Activated T-cell treated with anti-CD3 and anti-CD28 coated beads, Interleukin-2, amount 50 U/mL, for 72 hours (primary cell): Measurements from ENCODE around the gene ST6GALNAC2. TPM values are rescaled to one million over a fixed set of nuclear protein-coding genes. Genes with fewer than 3 reads are reported as not detected.
"Not testable (repeated sequence)": the region's sequence is repeated elsewhere in the genome, so short reads cannot be mapped to it uniquely, and the experiment has no call there.

Experiments used
- ATAC-seq, 2 donors: fragments of 150-1000 bp; cut with Tn5 transposase; replicated peaks in 1 of 2; 2 replicates each; pipeline ENCODE4 v1.10.0; 2021; ENCODE audit warnings: moderate library complexity in 2 of 2, mild to moderate bottlenecking in 1 of 2
- DNase-seq, 2 donors: peaks; one replicate each; pipeline ENCODE4 v3.0.0; 2021 to 2022; ENCODE audit warnings: mixed read lengths in 1 of 2
- H3K27ac Mint-ChIP-seq: one replicate; pipeline ENCODE4 v1.8.0; 2022; ENCODE audit warnings: mild to moderate bottlenecking, moderate library complexity, mixed read lengths
- H3K27me3 Mint-ChIP-seq: one replicate; pipeline ENCODE4 v1.8.0; 2022; ENCODE audit warnings: low read depth, mixed read lengths
- H3K36me3 Mint-ChIP-seq, 2 donors: one replicate each; pipeline ENCODE4 v1.8.0; 2022; ENCODE audit warnings: mixed read lengths in 2 of 2, mild to moderate bottlenecking in 1 of 2; ENCODE audit not compliant: insufficient read depth in 2 of 2
- H3K4me1 Mint-ChIP-seq: one replicate; pipeline ENCODE4 v1.8.0; 2022; ENCODE audit warnings: low read depth, mixed read lengths
- H3K4me3 Mint-ChIP-seq, 2 donors: one replicate each; pipeline ENCODE4 v1.8.0; 2022; ENCODE audit warnings: mild to moderate bottlenecking in 2 of 2, mixed read lengths in 2 of 2, moderate library complexity in 2 of 2
- H3K9me3 Mint-ChIP-seq, 2 donors: one replicate each; pipeline ENCODE4 v1.8.0; 2022; ENCODE audit warnings: mixed read lengths in 2 of 2
- total RNA-seq, 2 donors: library from RNA; stranded (reverse); gene quantifications; one replicate each; pipeline ENCODE4 v1.2.3, GENCODE V29; 2022

ST6GALNAC2 gene
- total RNA-seq, 2 donors from 2014 or later = 1.0 to 1.2 TPM

GRCh38 chr17:76573096-76573495, 12.6 kb downstream of the ST6GALNAC2 start:
- Mint-ChIP-seq H3K4me1 (peaks cover 6% of the 10 kb centered on the region), H3K4me3 (no peak overlapping the region), H3K27me3 (no peaks in the 10 kb centered on the region), H3K36me3 (no peaks in the 10 kb centered on the region), H3K27ac (no peak overlapping the region), H3K9me3 (no peaks in the 10 kb centered on the region)
- no peak for DNase-seq
- ATAC-seq = no peak

DNA sequence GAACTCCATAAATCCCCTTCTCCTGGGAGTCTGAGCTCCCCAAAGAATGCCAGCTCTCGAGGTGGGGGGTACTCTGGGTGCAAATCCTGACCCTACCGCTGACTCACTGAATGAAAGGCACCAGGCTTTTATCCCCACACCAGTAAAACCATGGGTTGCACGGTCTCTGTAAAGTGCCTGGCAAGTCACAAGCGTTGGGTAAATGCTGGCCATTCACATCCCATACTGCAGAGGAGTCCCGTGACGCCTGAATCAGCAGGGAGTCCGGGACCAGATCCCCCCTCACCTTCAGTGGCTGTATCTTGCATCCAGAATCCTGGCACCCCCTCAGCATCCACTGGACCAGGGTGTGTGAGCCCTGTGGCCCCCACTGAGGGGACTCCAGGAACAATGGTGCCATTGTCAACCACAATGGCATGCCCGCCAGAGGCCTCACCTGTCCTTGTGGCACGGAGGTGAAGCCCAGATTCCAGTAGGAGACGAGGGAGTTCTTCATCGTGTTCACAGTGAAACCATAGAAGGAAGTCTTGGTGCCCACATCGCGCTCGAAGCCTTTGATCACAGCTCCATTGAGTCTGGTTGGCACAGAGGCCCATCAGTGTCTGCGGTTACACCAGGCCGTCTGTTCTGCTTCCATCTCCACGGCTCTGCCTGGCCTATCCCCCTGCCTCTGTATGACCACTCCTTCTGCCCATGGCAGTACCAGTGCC, 13.3 kb downstream of the ST6GALNAC2 start:
- Mint-ChIP-seq H3K4me1 (peaks cover 13% of the 10 kb centered on the region), H3K9me3 (no peaks in the 10 kb centered on the region), H3K27me3 (no peaks in the 10 kb centered on the region), H3K4me3 (no peak overlapping the region), H3K27ac (no peak overlapping the region), H3K36me3 (no peaks in the 10 kb centered on the region)
- no peak for DNase-seq
- ATAC-seq = no peak

DNA sequence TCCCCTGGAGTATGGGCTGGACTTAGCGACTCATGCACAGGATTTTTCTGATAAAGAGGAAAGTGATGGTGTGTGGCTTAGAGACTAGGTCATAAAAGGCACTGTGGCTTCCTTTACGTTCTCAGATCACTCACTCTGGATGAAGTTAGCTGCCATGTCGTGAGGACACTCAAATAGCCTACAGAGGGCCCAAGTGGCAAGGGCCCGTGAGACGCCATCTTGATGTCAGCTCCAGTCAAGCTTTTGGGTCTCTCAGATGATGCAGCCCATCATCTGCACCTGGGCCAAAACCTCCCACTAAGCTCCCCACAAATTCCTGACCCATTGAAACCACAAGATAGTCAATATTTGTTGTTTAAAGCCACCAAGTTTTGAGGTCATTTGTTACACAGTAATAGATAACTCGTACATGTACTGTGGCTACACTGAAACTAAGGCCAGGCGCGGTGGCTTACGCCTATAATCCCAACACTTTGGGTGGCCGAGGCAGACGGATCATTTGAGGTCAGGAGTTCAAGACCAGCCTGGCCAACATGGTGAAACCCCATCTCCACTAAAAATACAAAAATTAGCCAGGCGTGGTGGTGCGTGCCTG, 14.7 kb downstream of the ST6GALNAC2 start:
- no peaks in the 10 kb centered on the region for H3K27me3 Mint-ChIP-seq
- H3K36me3 Mint-ChIP-seq = peaks cover 0 to 4% of the 10 kb centered on the region in 2 donors
- H3K9me3 Mint-ChIP-seq = no peaks in the 10 kb centered on the region
- peak in 1 of 2 donors; percentile 16 for ATAC-seq
- H3K4me3 Mint-ChIP-seq = no peak overlapping the region
- H3K4me1 Mint-ChIP-seq = peaks cover 27% of the 10 kb centered on the region
- DNase-seq = no peak
- no peak overlapping the region for H3K27ac Mint-ChIP-seq

- Mint-ChIP-seq H3K36me3 (peaks cover under 1 to 9% of the 10 kb centered on the region in 2 donors), H3K27me3 (no peaks in the 10 kb centered on the region), H3K27ac (no peak overlapping the region), H3K9me3 (no peaks in the 10 kb centered on the region), H3K4me1 (peaks cover 32% of the 10 kb centered on the region), H3K4me3 (no peak overlapping the region)
- ATAC-seq (peak in 1 of 2 donors; percentile 4), DNase-seq (no peak)
These were observed 15.2 kb downstream of the ST6GALNAC2 start for GRCh38 chr17:76570457-76570856.

- peaks cover 4 to 13% of the 10 kb centered on the region in 2 donors for H3K36me3 Mint-ChIP-seq
- no peak for DNase-seq
- ATAC-seq = no peak
- H3K9me3 Mint-ChIP-seq = no peaks in the 10 kb centered on the region
- H3K27me3 Mint-ChIP-seq = no peaks in the 10 kb centered on the region
- no peak overlapping the region for H3K27ac Mint-ChIP-seq
- H3K4me3 Mint-ChIP-seq = no peak overlapping the region
- peaks cover 39% of the 10 kb centered on the region for H3K4me1 Mint-ChIP-seq
These were observed 15.9 kb downstream of the ST6GALNAC2 start for GRCh38 chr17:76569607-76570279.

DNA sequence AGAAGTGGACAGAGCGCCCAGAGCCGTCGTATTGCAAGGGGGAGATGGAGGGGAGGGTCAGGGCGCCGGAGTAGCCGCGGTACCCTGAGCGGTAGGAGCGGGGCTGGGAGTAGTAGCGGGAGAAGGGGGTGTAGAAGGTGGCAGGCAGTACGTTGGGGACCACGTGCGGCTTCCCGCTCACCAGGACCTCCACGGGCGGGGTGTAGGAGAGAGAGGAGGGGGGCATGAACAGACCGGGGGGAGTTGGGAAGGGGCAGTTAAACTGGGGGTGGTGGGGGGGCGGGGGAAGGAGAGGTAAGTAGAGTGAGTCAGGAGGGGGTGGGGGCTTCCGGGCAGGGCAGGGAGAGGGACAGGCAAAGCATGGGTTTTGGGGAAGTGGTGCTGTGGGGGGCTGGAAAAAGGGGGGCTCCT, 16.8 kb downstream of the ST6GALNAC2 start:
- Mint-ChIP-seq H3K27ac (no peak overlapping the region), H3K9me3 (no peaks in the 10 kb centered on the region), H3K4me1 (peaks cover 44% of the 10 kb centered on the region), H3K4me3 (no peak overlapping the region), H3K27me3 (no peaks in the 10 kb centered on the region), H3K36me3 (peaks cover 4 to 17% of the 10 kb centered on the region in 2 donors)
- ATAC-seq (no peak), DNase-seq (no peak)

DNA sequence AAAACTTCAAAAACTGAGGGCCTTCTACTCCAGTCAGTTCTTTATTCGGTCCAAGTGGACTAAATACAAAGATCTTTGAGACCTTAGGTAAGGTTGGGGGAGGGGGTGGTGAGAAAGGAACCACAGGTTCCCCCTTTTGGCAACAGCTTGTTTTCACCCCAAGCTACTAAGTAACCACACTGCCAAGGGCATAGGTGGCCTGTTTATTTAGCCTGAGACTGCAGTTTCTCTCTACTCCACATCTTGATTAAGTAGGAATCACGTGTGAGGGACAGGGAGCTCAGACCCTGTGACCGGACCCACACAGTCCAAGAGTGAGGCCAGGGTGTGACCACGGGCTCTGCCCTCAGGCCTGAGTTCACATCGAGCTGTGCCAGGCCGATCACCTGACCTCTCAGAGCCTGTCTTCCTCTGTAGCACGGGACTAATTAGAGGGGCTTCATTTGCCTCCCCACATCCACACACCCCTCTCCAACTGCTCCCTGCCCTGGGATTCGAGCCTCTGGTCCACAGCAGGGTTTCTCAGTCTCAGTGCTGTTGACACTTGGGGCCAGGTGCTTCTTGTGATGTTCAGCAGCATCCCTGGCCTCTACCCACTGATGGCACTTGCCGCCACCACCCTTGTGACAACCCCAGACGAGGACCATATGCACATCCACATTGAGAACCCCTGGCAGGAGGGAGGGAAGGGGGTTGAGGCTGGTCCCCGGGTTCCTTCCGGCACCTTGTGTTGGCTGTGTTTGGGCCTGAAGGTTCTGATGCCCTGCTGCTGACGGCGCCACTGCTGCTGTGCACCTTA, 17.8 kb downstream of the ST6GALNAC2 start:
- no peak overlapping the region for H3K27ac Mint-ChIP-seq
- H3K4me3 Mint-ChIP-seq = no peak overlapping the region
- ATAC-seq (no peak), DNase-seq (no peak)
- peaks cover 4 to 20% of the 10 kb centered on the region in 2 donors for H3K36me3 Mint-ChIP-seq
- no peaks in the 10 kb centered on the region for H3K27me3 Mint-ChIP-seq
- peaks cover 51% of the 10 kb centered on the region for H3K4me1 Mint-ChIP-seq
- no peaks in the 10 kb centered on the region for H3K9me3 Mint-ChIP-seq

- Mint-ChIP-seq H3K27me3 (no peaks in the 10 kb centered on the region), H3K9me3 (no peaks in the 10 kb centered on the region), H3K4me1 (peaks cover 58% of the 10 kb centered on the region), H3K4me3 (no peak overlapping the region), H3K27ac (no peak overlapping the region), H3K36me3 (peaks cover 4 to 24% of the 10 kb centered on the region in 2 donors)
- no peak for DNase-seq
- ATAC-seq = no peak
These were observed 18.6 kb downstream of the ST6GALNAC2 start for GRCh38 chr17:76566988-76567431.

- no peaks in the 10 kb centered on the region for H3K27me3 Mint-ChIP-seq
- ATAC-seq (no peak), DNase-seq (no peak)
- no peak overlapping the region for H3K27ac Mint-ChIP-seq
- peaks cover 8 to 28% of the 10 kb centered on the region in 2 donors for H3K36me3 Mint-ChIP-seq
- H3K4me1 Mint-ChIP-seq = peaks cover 63% of the 10 kb centered on the region
- H3K9me3 Mint-ChIP-seq = no peaks in the 10 kb centered on the region
- no peak overlapping the region for H3K4me3 Mint-ChIP-seq
These were observed 19.1 kb downstream of the ST6GALNAC2 start for GRCh38 chr17:76566613-76566943.

- Mint-ChIP-seq H3K4me1 (peaks cover 69% of the 10 kb centered on the region), H3K27me3 (no peaks in the 10 kb centered on the region), H3K36me3 (peaks cover 9 to 30% of the 10 kb centered on the region in 2 donors), H3K4me3 (peak overlapping the region in 1 of 2 donors; percentile 11), H3K9me3 (no peaks in the 10 kb centered on the region), H3K27ac (peak overlapping the region; percentile 77)
- ATAC-seq (no peak), DNase-seq (no peak)
These were observed 19.7 kb downstream of the ST6GALNAC2 start for GRCh38 chr17:76565728-76566612.

- DNase-seq (peak; percentile 51 to 58), ATAC-seq (peak; percentile 65 to 69)
- peak overlapping the region in 1 of 2 donors; percentile 11 for H3K4me3 Mint-ChIP-seq
- not testable (repeated sequence) for H3K9me3 Mint-ChIP-seq, H3K27me3 Mint-ChIP-seq
- H3K27ac Mint-ChIP-seq = peak overlapping the region; percentile 77
- peaks cover 9 to 33% of the 10 kb centered on the region in 2 donors for H3K36me3 Mint-ChIP-seq
- peaks cover 77% of the 10 kb centered on the region for H3K4me1 Mint-ChIP-seq
These were observed 20.5 kb downstream of the ST6GALNAC2 start for GRCh38 chr17:76564991-76565727.
